GM12872 (cell line): ENCODE measurements around the gene LRPPRC.

ENCODE experiments used
- CTCF ChIP-seq: IDR thresholded peaks from 3 replicates; pipeline ENCODE4 v1.5.1; 2011; ENCODE audit warnings: low read depth, mild to moderate bottlenecking, low read length, moderate library complexity; ENCODE audit not compliant: insufficient read depth

LRPPRC gene

GRCh38 chr2:43890855-43891254 is 104.9 kb downstream of the LRPPRC start:
- no peak for TF ChIP-seq CTCF

GRCh38 chr2:43889416-43889815 is 106.4 kb downstream of the LRPPRC start:
- no peak for TF ChIP-seq CTCF

- no peak for TF ChIP-seq CTCF
Measured at GRCh38 chr2:43887176-43887575, 108.6 kb downstream of the LRPPRC start.

- no peak for TF ChIP-seq CTCF
Measured at GRCh38 chr2:43885132-43885632, 110.6 kb downstream of the LRPPRC start.

- TF ChIP-seq CTCF, result no peak
Measured at GRCh38 chr2:43884689-43885088, 111.1 kb downstream of the LRPPRC start.

- TF ChIP-seq CTCF, result no peak
Measured at GRCh38 chr2:43882312-43882711, 113.5 kb downstream of the LRPPRC start.

GRCh38 chr2:43880952-43881351 is 114.8 kb downstream of the LRPPRC start:
- no peak for TF ChIP-seq CTCF

- no peak for TF ChIP-seq CTCF
Measured at GRCh38 chr2:43880471-43880870, 115.3 kb downstream of the LRPPRC start.
